Hepatocyte (in vitro differentiated cells): ENCODE results near the gene NGFR. TPM values are rescaled to one million over a fixed set of nuclear protein-coding genes. Genes with fewer than 3 reads are reported as not detected.
A peak's percentile ranks its signal among the peaks of the same experiment; 100 is the strongest.

Experiments
- DNase-seq: peaks from one replicate; pipeline ENCODE4 v3.0.0-alpha.2; 2016; ENCODE audit warnings: low spot score
- H2AFZ ChIP-seq: fragments of 200-600 bp; sonication (generic); 2 replicates; pipeline ENCODE4 v1.6.0; 2016; ENCODE audit warnings: antibody characterized with exemption, mild to moderate bottlenecking
- H3K27ac ChIP-seq: fragments of 200-600 bp; sonication (generic); 2 replicates; pipeline ENCODE4 v1.5.1; 2016; ENCODE audit warnings: mild to moderate bottlenecking
- H3K27me3 ChIP-seq: fragments of 200-600 bp; sonication (generic); 2 replicates; pipeline ENCODE4 v1.6.1; 2016
- H3K36me3 ChIP-seq: fragments of 200-600 bp; sonication (generic); replicated peaks from 2 replicates; pipeline ENCODE4 v1.5.1; 2016; ENCODE audit warnings: low read depth; ENCODE audit not compliant: insufficient read depth
- H3K4me1 ChIP-seq: fragments of 200-600 bp; sonication (generic); 2 replicates; pipeline ENCODE4 v1.5.1; 2016; ENCODE audit warnings: mild to moderate bottlenecking, moderate library complexity; ENCODE audit not compliant: insufficient read depth
- H3K4me2 ChIP-seq: fragments of 200-600 bp; sonication (generic); 2 replicates; pipeline ENCODE4 v1.6.0; 2016
- H3K4me3 ChIP-seq: fragments of 200-600 bp; sonication (generic); 2 replicates; pipeline ENCODE4 v1.5.1; 2016; ENCODE audit warnings: mild to moderate bottlenecking
- H3K79me2 ChIP-seq: fragments of 200-600 bp; sonication (generic); 2 replicates; pipeline ENCODE4 v1.6.0; 2017; ENCODE audit warnings: mild to moderate bottlenecking
- H3K9me2 ChIP-seq: fragments of 200-600 bp; sonication (generic); replicated peaks from 2 replicates; pipeline ENCODE4 v1.6.0; 2017; ENCODE audit warnings: mild to moderate bottlenecking; ENCODE audit not compliant: insufficient read depth
- H3K9me3 ChIP-seq: fragments of 200-600 bp; sonication (generic); 2 replicates; pipeline ENCODE4 v1.5.1; 2016; ENCODE audit warnings: low read depth, mild to moderate bottlenecking
- H4K20me1 ChIP-seq: fragments of 200-600 bp; sonication (generic); 2 replicates; pipeline ENCODE4 v1.6.0; 2016; ENCODE audit warnings: mild to moderate bottlenecking; ENCODE audit not compliant: insufficient read depth, poor library complexity, severe bottlenecking
- EZH2 ChIP-seq: fragments of 200-600 bp; sonication (generic); IDR thresholded peaks from 2 replicates; pipeline ENCODE4 v1.6.1; 2016; ENCODE audit warnings: antibody characterized with exemption, mild to moderate bottlenecking, borderline replicate concordance
- EZH2phosphoT487 ChIP-seq: fragments of 200-600 bp; sonication (generic); IDR thresholded peaks from one replicate; pipeline ENCODE4 v1.6.1; 2018; ENCODE audit warnings: antibody characterized with exemption, mild to moderate bottlenecking, low read depth, moderate library complexity; ENCODE audit not compliant: unreplicated experiment, severe bottlenecking
- WGBS: methylation state at CpG from one replicate; pipeline ENCODE4 v1.1.6; 2016; ENCODE audit warnings: low lambda C conversion rate; ENCODE audit errors: missing lambda C conversion rate; 5-methylcytosine and 5-hydroxymethylcytosine counted together
- microRNA-seq: library from miRNA; unstranded; fragments of <30 nt; microRNA quantifications from one replicate; pipeline ENCODE4, GENCODE V29; 2017
- polyA plus RNA-seq: library from polyadenylated mRNA; unstranded; fragments of >200 nt; fragmentation: Nextera tagmentation; extraction: Ambion mirVana; gene quantifications from 2 replicates; pipeline ENCODE4 v1.2.1, GENCODE V29; 2016
- small RNA-seq: library from RNA; depleted of rRNA; stranded (forward); fragments of <200 nt; gene quantifications from one replicate; pipeline ENCODE3, GENCODE V24; 2014
- total RNA-seq: library from RNA; depleted of rRNA; stranded (reverse); fragments of >200 nt; gene quantifications from 2 replicates; pipeline ENCODE4 v1.2.3, GENCODE V29; 2014
- TF ChIP-seq, protein P1 (sequence below): fragments of 200-600 bp; sonication (generic); IDR thresholded peaks from 2 replicates; pipeline ENCODE4 v1.5.1; 2016; ENCODE audit warnings: antibody characterized with exemption, mild to moderate bottlenecking; ENCODE audit not compliant: poor library complexity

Gene NGFR
- total and polyA plus RNA-seq, 2 experiments from 2014 or later, result 3.6 to 5.6 TPM

GRCh38 chr17:49555495-49556222 is 60.6 kb downstream of the NGFR start:
- Histone ChIP-seq H3K4me3 (no peak overlapping the region), H3K4me1 (peaks cover 5% of the 10 kb centered on the region), H4K20me1 (no peaks in the 10 kb centered on the region), H2AFZ (peak overlapping the region; percentile 84), H3K27me3 (no peaks in the 10 kb centered on the region), H3K79me2 (no peaks in the 10 kb centered on the region), H3K4me2 (peak overlapping the region; percentile 74), H3K9me3 (no peaks in the 10 kb centered on the region), H3K27ac (no peak overlapping the region), H3K36me3 (no peaks in the 10 kb centered on the region), H3K9me2 (no peaks in the 10 kb centered on the region)
- peak; percentile 6 for DNase-seq
- WGBS, result 73% methylated on average over 19 of the region's 19 CpGs
- TF ChIP-seq, protein P1, sequence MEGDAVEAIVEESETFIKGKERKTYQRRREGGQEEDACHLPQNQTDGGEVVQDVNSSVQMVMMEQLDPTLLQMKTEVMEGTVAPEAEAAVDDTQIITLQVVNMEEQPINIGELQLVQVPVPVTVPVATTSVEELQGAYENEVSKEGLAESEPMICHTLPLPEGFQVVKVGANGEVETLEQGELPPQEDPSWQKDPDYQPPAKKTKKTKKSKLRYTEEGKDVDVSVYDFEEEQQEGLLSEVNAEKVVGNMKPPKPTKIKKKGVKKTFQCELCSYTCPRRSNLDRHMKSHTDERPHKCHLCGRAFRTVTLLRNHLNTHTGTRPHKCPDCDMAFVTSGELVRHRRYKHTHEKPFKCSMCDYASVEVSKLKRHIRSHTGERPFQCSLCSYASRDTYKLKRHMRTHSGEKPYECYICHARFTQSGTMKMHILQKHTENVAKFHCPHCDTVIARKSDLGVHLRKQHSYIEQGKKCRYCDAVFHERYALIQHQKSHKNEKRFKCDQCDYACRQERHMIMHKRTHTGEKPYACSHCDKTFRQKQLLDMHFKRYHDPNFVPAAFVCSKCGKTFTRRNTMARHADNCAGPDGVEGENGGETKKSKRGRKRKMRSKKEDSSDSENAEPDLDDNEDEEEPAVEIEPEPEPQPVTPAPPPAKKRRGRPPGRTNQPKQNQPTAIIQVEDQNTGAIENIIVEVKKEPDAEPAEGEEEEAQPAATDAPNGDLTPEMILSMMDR, result no peak
- TF ChIP-seq EZH2phosphoT487 (no peak), EZH2 (no peak)

DNA sequence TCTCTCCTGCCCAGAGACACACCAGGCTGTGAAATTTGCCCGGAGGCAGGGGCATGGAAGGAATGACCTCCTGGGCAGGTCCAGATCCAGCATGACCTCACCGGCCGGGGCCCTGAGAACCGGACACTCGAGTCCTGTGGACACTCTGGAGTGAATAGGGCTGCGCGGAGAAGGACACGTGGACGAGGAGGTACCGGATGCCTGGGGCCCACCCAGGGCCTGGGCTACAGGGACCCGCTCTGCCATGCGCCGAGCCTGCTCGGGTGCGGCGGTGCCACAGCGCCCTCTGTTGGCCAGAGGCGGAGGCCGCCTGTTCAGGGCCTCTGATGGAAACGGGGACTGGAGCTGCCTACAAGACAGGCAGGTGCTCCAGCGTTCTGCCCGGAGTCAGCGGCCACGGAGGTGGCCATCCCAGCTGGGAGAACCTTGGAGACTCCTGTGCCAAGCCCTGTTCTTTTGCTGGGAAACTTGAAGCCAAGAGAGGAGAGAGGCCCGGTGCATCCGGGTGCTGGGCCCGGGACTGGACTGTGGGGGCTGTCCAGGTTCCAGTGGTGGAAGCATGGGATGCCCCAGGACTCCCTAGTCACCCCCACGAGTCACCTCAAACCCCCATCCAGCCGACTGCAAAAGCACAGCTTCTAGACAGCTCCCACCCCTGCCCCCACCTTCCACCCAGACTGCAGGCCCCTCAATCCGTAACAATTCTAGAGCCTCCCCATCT is 61.3 kb downstream of the NGFR start:
- DNase-seq, result peak; percentile 88
- H3K4me3 ChIP-seq, result no peak overlapping the region
- peak overlapping the region; percentile 74 for H3K4me2 ChIP-seq
- H3K9me2 ChIP-seq, result no peaks in the 10 kb centered on the region
- no peaks in the 10 kb centered on the region for H4K20me1 ChIP-seq
- no peaks in the 10 kb centered on the region for H3K79me2 ChIP-seq
- no peak for TF ChIP-seq EZH2phosphoT487
- TF ChIP-seq, protein P1, result peak; percentile 95
- no peak for TF ChIP-seq EZH2
- no peak overlapping the region for H3K27ac ChIP-seq
- H2AFZ ChIP-seq, result peak overlapping the region; percentile 84
- H3K4me1 ChIP-seq, result peaks cover 5% of the 10 kb centered on the region
- 13% methylated on average over 27 of the region's 30 CpGs for WGBS
- H3K36me3 ChIP-seq, result no peaks in the 10 kb centered on the region
- no peaks in the 10 kb centered on the region for H3K27me3 ChIP-seq
- no peaks in the 10 kb centered on the region for H3K9me3 ChIP-seq

- Histone ChIP-seq H3K4me1 (peaks cover 5% of the 10 kb centered on the region), H3K4me3 (no peak overlapping the region), H3K9me3 (no peaks in the 10 kb centered on the region), H3K79me2 (no peaks in the 10 kb centered on the region), H3K9me2 (no peaks in the 10 kb centered on the region), H3K36me3 (no peaks in the 10 kb centered on the region), H4K20me1 (no peaks in the 10 kb centered on the region), H3K4me2 (no peak overlapping the region), H3K27me3 (no peaks in the 10 kb centered on the region), H2AFZ (no peak overlapping the region), H3K27ac (no peak overlapping the region)
- TF ChIP-seq, protein P1, result peak; percentile 53
- TF ChIP-seq EZH2phosphoT487 (no peak), EZH2 (no peak)
- peak; percentile 73 for DNase-seq
- WGBS, result 26% methylated on average over 9 of the region's 9 CpGs
These were observed 62.4 kb downstream of the NGFR start for GRCh38 chr17:49557312-49558024.

Small RNA genes within 50 kb of the gene (microRNA-seq; reads per million reads assigned to microRNA genes)
- not detected for gene MIR6165

Small RNA genes within 50 kb of the gene (small RNA-seq; reads per million reads assigned to genes)
- not detected for gene MIR6165

Other genes with a start within 250 kb of the NGFR start
- 46.2 and 55.6 TPM in 2 replicates for gene ZNF652, start 133.0 kb upstream of the NGFR start, total RNA-seq
- 18.5 and 23.0 TPM in 2 replicates for gene ZNF652, start 133.0 kb upstream of the NGFR start, polyA plus RNA-seq
- 114 and 141 TPM in 2 replicates for gene PHB1, start 80.4 kb upstream of the NGFR start, total RNA-seq
- 168 and 171 TPM in 2 replicates for gene PHB1, start 80.4 kb upstream of the NGFR start, polyA plus RNA-seq
- 0.40 and 1.2 TPM in 2 replicates for gene NXPH3, start 80.6 kb downstream of the NGFR start, total RNA-seq
- 0.21 and 0.77 TPM in 2 replicates for gene NXPH3, start 80.6 kb downstream of the NGFR start, polyA plus RNA-seq
- gene SPOP, start 182.8 kb downstream of the NGFR start, total RNA-seq, result 46.5 and 51.2 TPM in 2 replicates
- 65.7 and 77.3 TPM in 2 replicates for gene SPOP, start 182.8 kb downstream of the NGFR start, polyA plus RNA-seq
- gene SLC35B1, start 212.7 kb downstream of the NGFR start, total RNA-seq, result 99.8 and 141 TPM in 2 replicates
- 98.1 and 113 TPM in 2 replicates for gene SLC35B1, start 212.7 kb downstream of the NGFR start, polyA plus RNA-seq